PFSK-1 (cell line): ENCODE data around the gene DCXR.

Experiments used
- FOXP2 ChIP-seq: optimal IDR thresholded peaks from 2 replicates; pipeline ENCODE3; 2011; ENCODE audit warnings: borderline replicate concordance, control low read depth, inconsistent platforms; ENCODE audit not compliant: insufficient read depth; ENCODE audit errors: extremely low read length, extremely low read depth
- POLR2AphosphoS5 ChIP-seq: IDR thresholded peaks from 2 replicates; pipeline ENCODE4 v1.6.1; 2012; ENCODE audit warnings: low read depth, mild to moderate bottlenecking, control low read depth, low read length, moderate library complexity
- SIN3A ChIP-seq: IDR thresholded peaks from 2 replicates; pipeline ENCODE4 v1.6.1; 2012; ENCODE audit warnings: mild to moderate bottlenecking, low read length, moderate library complexity, borderline replicate concordance; ENCODE audit not compliant: insufficient read depth
- TAF1 ChIP-seq: IDR thresholded peaks from 2 replicates; pipeline ENCODE4 v1.6.1; 2012; ENCODE audit warnings: low read length, control low read depth, borderline replicate concordance; ENCODE audit not compliant: insufficient read depth
- TF ChIP-seq, protein P1 (sequence below), 2 experiments: IDR thresholded peaks; 2 replicates each; pipeline versions ENCODE4 v1.6.1 to v1.8.0; 2011 to 2012; ENCODE audit warnings: low read depth in 2 of 2, low read length in 2 of 2, control low read depth in 1 of 2, inconsistent platforms in 1 of 2, mild to moderate bottlenecking in 1 of 2, moderate library complexity in 1 of 2; ENCODE audit not compliant: insufficient read depth in 1 of 2

DCXR gene

GRCh38 chr17:82059272-82060000 lies 21.9 kb upstream of the DCXR start:
- no peak for TF ChIP-seq SIN3A
- TF ChIP-seq, protein P1, sequence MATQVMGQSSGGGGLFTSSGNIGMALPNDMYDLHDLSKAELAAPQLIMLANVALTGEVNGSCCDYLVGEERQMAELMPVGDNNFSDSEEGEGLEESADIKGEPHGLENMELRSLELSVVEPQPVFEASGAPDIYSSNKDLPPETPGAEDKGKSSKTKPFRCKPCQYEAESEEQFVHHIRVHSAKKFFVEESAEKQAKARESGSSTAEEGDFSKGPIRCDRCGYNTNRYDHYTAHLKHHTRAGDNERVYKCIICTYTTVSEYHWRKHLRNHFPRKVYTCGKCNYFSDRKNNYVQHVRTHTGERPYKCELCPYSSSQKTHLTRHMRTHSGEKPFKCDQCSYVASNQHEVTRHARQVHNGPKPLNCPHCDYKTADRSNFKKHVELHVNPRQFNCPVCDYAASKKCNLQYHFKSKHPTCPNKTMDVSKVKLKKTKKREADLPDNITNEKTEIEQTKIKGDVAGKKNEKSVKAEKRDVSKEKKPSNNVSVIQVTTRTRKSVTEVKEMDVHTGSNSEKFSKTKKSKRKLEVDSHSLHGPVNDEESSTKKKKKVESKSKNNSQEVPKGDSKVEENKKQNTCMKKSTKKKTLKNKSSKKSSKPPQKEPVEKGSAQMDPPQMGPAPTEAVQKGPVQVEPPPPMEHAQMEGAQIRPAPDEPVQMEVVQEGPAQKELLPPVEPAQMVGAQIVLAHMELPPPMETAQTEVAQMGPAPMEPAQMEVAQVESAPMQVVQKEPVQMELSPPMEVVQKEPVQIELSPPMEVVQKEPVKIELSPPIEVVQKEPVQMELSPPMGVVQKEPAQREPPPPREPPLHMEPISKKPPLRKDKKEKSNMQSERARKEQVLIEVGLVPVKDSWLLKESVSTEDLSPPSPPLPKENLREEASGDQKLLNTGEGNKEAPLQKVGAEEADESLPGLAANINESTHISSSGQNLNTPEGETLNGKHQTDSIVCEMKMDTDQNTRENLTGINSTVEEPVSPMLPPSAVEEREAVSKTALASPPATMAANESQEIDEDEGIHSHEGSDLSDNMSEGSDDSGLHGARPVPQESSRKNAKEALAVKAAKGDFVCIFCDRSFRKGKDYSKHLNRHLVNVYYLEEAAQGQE (IDR thresholded peaks at IDR 0.05; ENCODE audit: insufficient read depth in 1 of 2, low read depth in 2 of 2, low read length in 2 of 2): no peak
- TF ChIP-seq TAF1: no peak
- no peak for TF ChIP-seq FOXP2
- peak; percentile 31; the same call in 1 of the 2 replicates for TF ChIP-seq POLR2AphosphoS5

DNA sequence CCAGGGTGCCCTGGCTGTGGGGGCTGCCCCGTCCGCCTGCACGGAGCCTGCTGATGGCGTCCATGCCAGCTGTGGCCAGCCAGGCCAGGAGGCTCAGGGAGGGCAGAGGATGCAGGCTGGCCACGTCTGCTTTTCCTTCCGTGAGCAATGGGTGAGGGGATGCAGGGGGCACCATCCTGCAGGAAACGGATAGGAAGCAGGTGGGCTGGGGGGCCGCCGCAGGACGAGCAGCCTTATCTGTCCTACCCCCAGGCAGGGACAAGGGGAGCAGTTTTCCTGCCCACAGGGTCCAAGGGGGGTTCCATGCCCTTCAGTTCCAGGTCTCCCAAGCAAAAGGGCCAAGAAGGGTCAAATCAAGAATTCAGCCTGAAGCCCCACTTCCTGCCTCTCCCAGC lies 21.4 kb upstream of the DCXR start:
- TF ChIP-seq, protein P1 (IDR thresholded peaks at IDR 0.05; ENCODE audit: insufficient read depth in 1 of 2, low read depth in 2 of 2, low read length in 2 of 2): no peak
- TF ChIP-seq POLR2AphosphoS5: no peak
- no peak for TF ChIP-seq SIN3A
- TF ChIP-seq TAF1: no peak
- no peak for TF ChIP-seq FOXP2

DNA sequence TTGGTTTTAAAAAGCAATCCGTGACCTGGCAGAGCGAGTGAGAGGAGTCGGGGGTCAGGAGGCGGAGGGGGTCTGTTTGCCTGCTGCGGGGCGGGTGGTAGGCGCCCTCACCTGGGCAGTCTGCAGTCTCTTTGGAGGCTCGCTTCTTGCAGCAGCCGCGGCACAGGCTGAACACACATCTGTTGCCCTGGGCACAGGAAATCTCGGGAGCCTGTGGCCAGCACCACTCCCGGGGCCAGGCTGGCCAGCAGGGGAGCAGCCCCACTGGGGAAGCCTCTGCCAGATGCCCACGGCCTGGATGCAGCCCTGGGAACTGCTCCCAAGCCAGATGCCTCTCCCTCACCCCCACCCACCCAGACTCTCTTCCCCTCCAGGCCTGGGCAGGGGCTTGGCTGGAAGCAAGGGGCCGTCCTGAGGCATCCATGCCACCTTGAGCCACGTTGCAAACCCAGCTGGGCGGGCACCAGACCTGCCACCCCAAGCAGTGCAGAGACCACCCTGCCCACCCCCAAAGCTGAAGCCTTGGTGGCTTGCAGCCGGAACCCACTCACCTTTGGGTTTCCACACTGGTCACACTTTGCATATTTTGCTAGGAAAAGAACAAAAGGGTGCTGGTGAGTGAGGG lies 20.8 kb upstream of the DCXR start:
- no peak for TF ChIP-seq FOXP2
- TF ChIP-seq SIN3A: no peak
- TF ChIP-seq TAF1: no peak
- TF ChIP-seq, protein P1 (IDR thresholded peaks at IDR 0.05; ENCODE audit: insufficient read depth in 1 of 2, low read depth in 2 of 2, low read length in 2 of 2): no peak
- TF ChIP-seq POLR2AphosphoS5: no peak

DNA sequence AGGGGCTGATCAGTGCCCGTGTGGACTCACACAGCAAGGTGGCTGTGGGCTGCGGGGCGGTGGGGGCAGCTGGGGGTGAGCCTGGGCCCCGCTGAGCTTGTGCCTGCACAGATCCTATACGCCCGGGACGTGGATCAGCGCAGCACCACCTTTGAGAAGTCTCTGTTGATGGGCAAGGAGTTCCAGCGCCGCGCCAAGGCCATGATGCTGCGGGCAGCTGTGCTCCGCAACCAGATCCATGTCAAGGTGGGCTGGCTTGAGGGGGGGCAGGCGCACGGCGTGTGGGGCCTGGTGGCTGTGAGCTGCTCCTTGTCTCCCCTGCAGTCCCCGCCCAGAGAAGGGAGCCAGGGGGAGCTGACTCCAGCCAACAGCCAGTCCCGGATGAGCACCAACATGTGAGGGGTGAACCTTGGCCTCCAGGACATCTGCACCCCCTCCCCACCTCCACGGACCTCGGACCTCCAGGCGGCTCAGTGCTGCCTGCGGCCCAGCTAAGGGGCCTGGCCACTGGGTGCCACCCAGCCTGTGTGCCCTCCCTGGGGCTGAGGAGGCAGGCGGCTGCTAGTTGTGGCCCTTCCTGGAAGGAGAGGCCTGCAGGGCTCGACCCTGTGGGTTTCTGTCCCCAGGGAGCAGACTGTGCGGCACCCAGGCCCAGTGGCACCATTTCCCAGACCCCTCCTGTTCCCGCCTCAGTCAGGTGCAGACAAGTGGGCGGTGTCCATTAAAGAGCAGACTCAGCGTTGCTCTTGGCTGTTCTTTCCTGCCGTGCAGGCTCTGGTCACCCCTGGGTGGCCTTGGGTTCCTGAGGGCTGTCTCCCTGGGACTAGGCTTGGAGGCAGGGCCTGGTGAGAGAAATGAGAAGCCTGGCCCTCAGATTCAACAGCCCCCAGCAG lies 19.5 kb upstream of the DCXR start:
- TF ChIP-seq, protein P1 (IDR thresholded peaks at IDR 0.05; ENCODE audit: insufficient read depth in 1 of 2, low read depth in 2 of 2, low read length in 2 of 2): no peak
- TF ChIP-seq POLR2AphosphoS5 (peak; percentile 56), FOXP2 (no peak)
